GM12891 (cell line): ENCODE data around the gene MEP1B.

Experiments
- POLR2A ChIP-seq: IDR thresholded peaks from 2 replicates; pipeline ENCODE4 v1.6.1; 2011; ENCODE audit warnings: low read depth, low read length, control low read depth
- POLR2AphosphoS5 ChIP-seq: IDR thresholded peaks from 2 replicates; pipeline ENCODE4 v1.6.1; 2011; ENCODE audit warnings: low read depth, low read length, control low read depth
- POU2F2 ChIP-seq: IDR thresholded peaks from 2 replicates; pipeline ENCODE4 v1.6.1; 2011; ENCODE audit warnings: low read depth, mild to moderate bottlenecking, control low read depth, low read length, moderate library complexity
- TAF1 ChIP-seq: IDR thresholded peaks from 2 replicates; pipeline ENCODE4 v1.6.1; 2011; ENCODE audit warnings: low read depth, low read length, control low read depth

- TF ChIP-seq POLR2AphosphoS5 (no peak), TAF1 (no peak), POLR2A (no peak), POU2F2 (no peak)
These were observed 55.0 kb downstream of the MEP1B start for GRCh38 chr18:32244881-32245280.
